Endothelial cell (in vitro differentiated cells): ENCODE data around the gene DYRK4. TPM values are rescaled to one million over a fixed set of nuclear protein-coding genes. Genes with fewer than 3 reads are reported as not detected.

ENCODE experiments used
- DNase-seq: peaks from one replicate; pipeline ENCODE4 v3.0.0; 2021; ENCODE audit warnings: low spot score
- H3K27ac Mint-ChIP-seq: one replicate; pipeline ENCODE4 v1.8.0; 2021; ENCODE audit warnings: mixed read lengths, inconsistent platforms; ENCODE audit not compliant: unreplicated experiment
- H3K27me3 Mint-ChIP-seq: one replicate; pipeline ENCODE4 v1.8.0; 2021; ENCODE audit warnings: mild to moderate bottlenecking, moderate library complexity, mixed read lengths, inconsistent platforms; ENCODE audit not compliant: unreplicated experiment
- H3K36me3 Mint-ChIP-seq: one replicate; pipeline ENCODE4 v1.8.0; 2021; ENCODE audit warnings: mild to moderate bottlenecking, low read depth, mixed read lengths, inconsistent platforms; ENCODE audit not compliant: unreplicated experiment
- H3K4me1 Mint-ChIP-seq: one replicate; pipeline ENCODE4 v1.8.0; 2021; ENCODE audit warnings: mild to moderate bottlenecking, mixed read lengths, inconsistent platforms; ENCODE audit not compliant: unreplicated experiment
- H3K4me3 Mint-ChIP-seq: one replicate; pipeline ENCODE4 v1.8.0; 2021; ENCODE audit warnings: mild to moderate bottlenecking, mixed read lengths, inconsistent platforms; ENCODE audit not compliant: unreplicated experiment
- H3K9me3 Mint-ChIP-seq: one replicate; pipeline ENCODE4 v1.8.0; 2021; ENCODE audit warnings: mixed read lengths, inconsistent platforms; ENCODE audit not compliant: unreplicated experiment
- CTCF ChIP-seq: fragments of 200-600 bp; sonication (generic); IDR thresholded peaks from one replicate; pipeline ENCODE4 v1.5.0; 2021; ENCODE audit warnings: antibody characterized with exemption; ENCODE audit not compliant: unreplicated experiment
- total RNA-seq: library from RNA; stranded (reverse); fragmentation: NEBNext Ultra II Directional; extraction: Animal tissue kit (Norgen Biotek cat#: 25700); gene quantifications from one replicate; pipeline ENCODE4 v1.2.1, GENCODE V29; 2021; ENCODE audit not compliant: unreplicated experiment

Gene DYRK4
- total RNA-seq, 1 donor from 2014 or later, result 188 TPM

GRCh38 chr12:4626543-4626942 lies 64.5 kb downstream of the DYRK4 start:
- no peak for TF ChIP-seq CTCF
- H3K27ac Mint-ChIP-seq, result no peak overlapping the region
- H3K9me3 Mint-ChIP-seq, result no peaks in the 10 kb centered on the region
- peaks cover 9% of the 10 kb centered on the region for H3K36me3 Mint-ChIP-seq
- H3K27me3 Mint-ChIP-seq, result no peaks in the 10 kb centered on the region
- no peaks in the 10 kb centered on the region for H3K4me1 Mint-ChIP-seq
- DNase-seq, result no peak
- no peak overlapping the region for H3K4me3 Mint-ChIP-seq

- no peaks in the 10 kb centered on the region for H3K4me1 Mint-ChIP-seq
- H3K9me3 Mint-ChIP-seq, result no peaks in the 10 kb centered on the region
- no peaks in the 10 kb centered on the region for H3K27me3 Mint-ChIP-seq
- H3K27ac Mint-ChIP-seq, result no peak overlapping the region
- no peak for TF ChIP-seq CTCF
- H3K36me3 Mint-ChIP-seq, result peaks cover 9% of the 10 kb centered on the region
- peak overlapping the region; percentile 20 for H3K4me3 Mint-ChIP-seq
- no peak for DNase-seq
Measured at GRCh38 chr12:4628406-4628805, 66.4 kb downstream of the DYRK4 start.

- Mint-ChIP-seq H3K4me3 (no peak overlapping the region), H3K36me3 (peaks cover 9% of the 10 kb centered on the region), H3K9me3 (no peaks in the 10 kb centered on the region), H3K27ac (no peak overlapping the region), H3K4me1 (no peaks in the 10 kb centered on the region), H3K27me3 (no peaks in the 10 kb centered on the region)
- DNase-seq, result no peak
- no peak for TF ChIP-seq CTCF
Measured at GRCh38 chr12:4630262-4630661, 68.3 kb downstream of the DYRK4 start.

- H3K9me3 Mint-ChIP-seq, result no peaks in the 10 kb centered on the region
- peaks cover 4% of the 10 kb centered on the region for H3K4me1 Mint-ChIP-seq
- no peak for DNase-seq
- H3K36me3 Mint-ChIP-seq, result no peaks in the 10 kb centered on the region
- H3K27me3 Mint-ChIP-seq, result peaks cover 1% of the 10 kb centered on the region
- H3K4me3 Mint-ChIP-seq, result no peak overlapping the region
- H3K27ac Mint-ChIP-seq, result no peak overlapping the region
- no peak for TF ChIP-seq CTCF
Measured at GRCh38 chr12:4643747-4644146, 81.7 kb downstream of the DYRK4 start.

GRCh38 chr12:4645023-4645422 lies 83.0 kb downstream of the DYRK4 start:
- TF ChIP-seq CTCF, result no peak
- Mint-ChIP-seq H3K4me1 (peaks cover 12% of the 10 kb centered on the region), H3K9me3 (no peaks in the 10 kb centered on the region), H3K4me3 (no peak overlapping the region), H3K27me3 (peaks cover 5% of the 10 kb centered on the region), H3K27ac (no peak overlapping the region), H3K36me3 (no peaks in the 10 kb centered on the region)
- DNase-seq, result no peak
